Activated T-helper 1 cell treated with anti-CD3 and anti-CD28 coated beads, Interleukin-2, amount 50 U/mL, for 16 hours (primary cell): ENCODE measurements around the gene PPFIA1.

Experiments
- DNase-seq, 2 donors: peaks; one replicate each; pipeline ENCODE4 v3.0.0-alpha.2; 2020; ENCODE audit warnings: low read depth in 1 of 2, low spot score in 1 of 2

Gene PPFIA1

DNA sequence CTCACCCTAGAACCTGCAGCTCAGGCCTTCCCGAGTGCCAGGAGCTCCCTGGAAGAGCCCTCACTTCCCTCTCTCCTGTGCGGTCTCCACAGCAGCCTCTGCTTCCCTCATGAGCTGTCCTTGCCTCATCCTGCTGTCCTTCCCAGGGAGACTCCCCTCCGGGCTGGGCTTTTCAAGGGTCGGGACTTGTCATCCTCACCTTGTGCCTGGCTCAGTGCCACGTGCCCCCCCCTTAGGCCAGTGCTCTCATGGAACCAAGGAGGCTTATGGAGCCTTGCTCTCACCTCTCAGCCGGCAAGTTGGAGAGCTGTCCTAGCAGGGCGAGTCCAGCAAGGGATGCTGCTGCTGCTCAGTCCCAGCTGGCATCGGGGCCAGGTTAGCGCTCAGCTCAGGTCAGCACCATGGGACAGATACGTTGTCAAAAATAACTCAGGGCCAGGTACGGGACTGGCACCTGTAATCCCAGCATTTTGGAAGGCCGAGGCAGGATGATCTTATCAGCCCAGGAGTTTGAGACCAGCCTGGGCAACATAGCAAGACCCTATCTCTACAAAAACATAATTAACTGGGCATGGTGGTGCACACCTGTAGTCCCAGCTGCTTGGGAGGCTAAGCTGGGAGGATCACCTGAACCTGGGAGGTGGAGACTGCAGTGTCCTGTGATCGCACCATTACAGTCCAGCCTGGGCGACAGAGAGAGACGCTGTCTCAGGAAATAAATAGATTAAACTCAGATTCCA is 141.4 kb downstream of the PPFIA1 start:
- DNase-seq, result no peak

- no peak for DNase-seq
These were observed 142.7 kb downstream of the PPFIA1 start for GRCh38 chr11:70413151-70413550.

GRCh38 chr11:70414341-70415100 is 144.0 kb downstream of the PPFIA1 start:
- DNase-seq, result no peak

DNA sequence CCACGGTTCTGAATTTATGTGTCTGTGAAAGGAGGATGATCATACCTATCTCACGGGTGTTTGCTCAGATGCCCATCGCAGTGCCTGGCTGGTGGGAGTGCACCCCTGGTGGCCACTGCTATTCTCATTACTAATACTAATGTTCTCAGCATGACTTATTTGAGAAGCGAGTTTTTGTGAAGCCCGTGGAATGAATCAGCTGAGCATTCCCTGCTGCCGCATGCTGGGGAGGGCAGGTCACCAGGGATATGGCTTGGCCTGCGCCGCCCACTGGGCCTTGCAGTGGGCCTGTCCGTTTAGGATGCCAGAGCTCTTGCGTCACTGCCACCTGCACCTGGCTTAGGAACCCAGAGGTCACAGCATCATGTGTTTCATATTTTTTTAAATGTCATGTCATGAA is 144.7 kb downstream of the PPFIA1 start:
- no peak for DNase-seq

- no peak for DNase-seq
These were observed 145.3 kb downstream of the PPFIA1 start for GRCh38 chr11:70415642-70416395.

DNA sequence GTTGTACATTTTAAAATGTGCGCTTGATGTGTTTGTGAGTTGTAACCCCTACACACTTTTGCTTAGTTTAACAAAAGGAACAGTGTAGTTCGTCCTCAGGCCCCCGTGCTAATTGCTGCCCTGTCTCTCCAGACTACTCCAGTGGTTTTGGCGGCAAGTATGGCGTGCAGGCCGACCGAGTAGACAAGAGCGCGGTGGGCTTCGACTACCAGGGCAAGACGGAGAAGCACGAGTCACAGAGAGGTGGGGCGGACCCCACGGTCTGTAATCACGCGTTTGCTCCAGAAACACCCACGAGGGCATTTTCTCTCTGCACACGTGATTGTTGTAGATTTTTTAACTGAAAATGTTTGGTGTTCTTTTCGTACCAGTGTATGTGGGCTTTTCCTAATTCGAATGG is 146.4 kb downstream of the PPFIA1 start:
- no peak for DNase-seq

DNA sequence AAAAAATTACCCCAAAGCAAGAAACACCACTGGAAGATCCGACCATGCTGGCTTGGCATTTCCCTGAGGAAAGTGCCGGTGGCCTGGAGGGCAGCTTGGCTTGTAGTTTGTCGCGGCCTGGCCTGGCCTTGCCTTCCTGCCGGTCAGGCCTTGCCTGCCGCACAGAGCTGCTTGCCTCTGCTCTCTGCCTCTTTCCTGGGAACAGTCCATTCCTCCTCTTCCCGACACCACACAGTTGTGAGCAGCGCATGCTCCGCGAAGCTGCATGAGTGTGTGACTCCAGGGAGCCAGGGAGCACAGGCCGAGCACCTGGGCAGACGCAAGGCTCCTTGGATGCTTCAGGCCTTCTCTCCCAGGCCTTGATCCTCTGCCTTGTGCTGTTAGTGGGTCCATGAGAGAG is 147.6 kb downstream of the PPFIA1 start:
- DNase-seq, result no peak

GRCh38 chr11:70419307-70420007 is 149.0 kb downstream of the PPFIA1 start:
- no peak for DNase-seq

- no peak for DNase-seq
These were observed 149.5 kb downstream of the PPFIA1 start for GRCh38 chr11:70420008-70420464.

DNA sequence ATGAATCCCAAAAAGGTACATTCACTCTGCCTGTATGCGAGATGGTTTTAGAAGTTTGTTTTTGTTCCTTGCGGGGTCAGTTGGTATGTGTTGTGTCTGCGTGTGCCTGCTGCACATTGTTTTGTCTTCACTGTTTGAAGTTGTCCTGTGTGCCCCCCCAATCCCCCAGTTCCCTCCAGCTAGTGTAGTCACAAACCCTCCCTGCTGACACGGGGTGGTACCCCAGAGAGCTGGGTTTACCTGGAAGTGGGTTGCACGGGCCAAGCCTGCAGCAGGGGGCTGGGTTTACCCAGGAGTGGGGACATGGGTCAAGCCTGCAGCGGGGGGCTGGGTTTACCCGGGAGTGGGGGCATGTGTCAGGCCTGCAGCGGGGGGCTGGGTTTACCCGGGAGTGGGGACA is 150.0 kb downstream of the PPFIA1 start:
- no peak for DNase-seq

- DNase-seq, result no peak
These were observed 150.6 kb downstream of the PPFIA1 start for GRCh38 chr11:70421123-70421522.

GRCh38 chr11:70422692-70423522 is 152.4 kb downstream of the PPFIA1 start:
- no peak for DNase-seq

DNA sequence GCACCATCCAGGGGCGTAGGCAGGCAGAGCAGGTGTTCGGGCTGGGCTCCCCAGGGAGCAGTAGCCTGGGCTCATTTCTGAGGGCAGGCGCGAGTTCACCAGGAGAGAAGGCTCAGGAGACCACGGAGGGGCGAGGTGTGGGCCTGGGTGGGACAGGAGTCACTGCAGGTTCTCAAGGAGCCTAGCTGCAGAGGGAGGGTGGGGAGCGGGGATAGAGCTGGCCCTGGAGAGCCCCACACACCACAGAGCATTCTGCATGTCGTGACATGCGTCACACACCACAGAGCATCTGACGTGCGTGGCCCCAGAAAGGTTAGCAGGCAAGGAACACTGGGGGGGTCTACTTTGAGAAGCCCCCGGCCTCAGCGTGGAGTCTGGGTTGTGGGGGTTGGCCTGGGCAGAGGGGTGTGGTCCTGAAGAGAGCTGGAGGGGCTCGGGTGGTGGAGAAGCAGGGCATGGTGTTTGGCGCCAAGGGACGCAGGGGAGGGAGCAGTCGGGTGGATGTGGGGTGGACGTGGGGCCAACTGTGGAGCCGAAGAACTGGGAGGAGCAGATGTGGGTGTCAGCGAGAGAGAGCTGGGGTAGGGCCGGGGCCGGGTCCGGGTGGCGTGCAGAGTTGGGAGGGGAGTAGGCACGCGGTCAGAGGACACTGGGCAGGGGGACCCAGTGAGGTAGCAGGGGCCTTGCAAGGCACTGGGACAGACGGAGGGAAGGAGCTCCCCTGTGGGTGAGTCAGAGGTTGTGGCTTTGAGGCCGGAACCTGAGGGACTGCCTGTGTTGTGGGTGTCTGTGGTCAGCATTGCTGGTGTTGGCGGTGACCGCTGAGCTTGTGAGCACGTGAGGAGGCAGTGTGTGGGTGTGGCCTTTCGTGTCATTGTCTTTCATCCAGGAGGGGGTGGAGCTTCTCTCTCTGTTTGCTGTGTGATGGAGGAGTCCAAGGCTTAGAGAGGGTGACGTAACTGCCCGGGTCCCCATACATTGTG is 153.3 kb downstream of the PPFIA1 start:
- no peak for DNase-seq

GRCh38 chr11:70424765-70425344 is 154.4 kb downstream of the PPFIA1 start:
- DNase-seq, result no peak

GRCh38 chr11:70427436-70427835 is 156.9 kb downstream of the PPFIA1 start:
- DNase-seq, result no peak

DNA sequence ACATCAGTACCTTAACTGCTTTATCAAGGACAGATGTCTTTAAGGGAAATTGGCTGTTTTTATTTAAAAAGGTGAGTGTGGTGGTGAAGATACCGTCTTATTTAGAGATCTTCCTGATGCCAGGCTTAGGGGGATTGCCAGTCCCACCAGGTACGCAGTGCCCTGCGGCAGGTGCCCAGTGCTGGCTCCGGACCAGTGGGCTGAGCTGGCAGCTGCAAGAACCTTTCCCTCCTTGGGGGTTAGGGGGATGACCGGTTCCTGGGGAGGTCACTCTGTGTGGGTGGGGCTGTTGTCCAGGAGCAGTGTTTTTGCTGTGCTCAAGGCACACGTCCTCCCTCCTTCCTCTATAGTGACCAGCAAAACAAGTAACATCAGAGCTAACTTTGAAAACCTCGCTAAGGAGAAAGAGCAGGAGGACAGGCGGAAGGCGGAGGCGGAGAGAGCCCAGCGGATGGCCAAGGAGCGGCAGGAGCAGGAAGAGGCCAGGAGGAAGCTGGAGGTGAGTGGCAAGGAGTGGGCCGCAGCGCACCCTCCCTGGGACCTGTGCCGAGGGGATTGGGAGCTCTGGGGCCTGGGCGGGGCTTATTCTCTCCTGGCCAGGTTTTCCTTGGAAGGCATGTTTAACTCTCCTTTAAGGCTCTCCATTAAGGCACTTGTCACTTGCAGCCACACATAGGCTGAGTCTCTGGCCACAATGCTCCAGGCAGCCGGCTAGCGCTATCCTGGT is 158.4 kb downstream of the PPFIA1 start:
- no peak for DNase-seq

DNA sequence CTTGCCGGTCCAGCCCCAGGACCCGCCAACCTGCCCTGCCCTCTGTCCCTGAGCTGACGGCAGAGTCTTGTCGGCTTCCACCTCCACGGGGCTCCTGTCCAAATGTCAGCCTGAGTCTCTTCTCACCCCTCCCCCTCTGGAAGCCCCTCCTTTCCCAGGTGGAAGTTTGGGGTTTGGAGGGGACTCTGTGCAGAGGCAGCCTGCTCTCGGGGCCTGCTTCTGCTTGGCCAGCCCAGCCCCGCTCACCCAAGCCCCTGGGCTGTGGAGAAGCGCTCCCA is 158.9 kb downstream of the PPFIA1 start:
- no peak for DNase-seq

DNA sequence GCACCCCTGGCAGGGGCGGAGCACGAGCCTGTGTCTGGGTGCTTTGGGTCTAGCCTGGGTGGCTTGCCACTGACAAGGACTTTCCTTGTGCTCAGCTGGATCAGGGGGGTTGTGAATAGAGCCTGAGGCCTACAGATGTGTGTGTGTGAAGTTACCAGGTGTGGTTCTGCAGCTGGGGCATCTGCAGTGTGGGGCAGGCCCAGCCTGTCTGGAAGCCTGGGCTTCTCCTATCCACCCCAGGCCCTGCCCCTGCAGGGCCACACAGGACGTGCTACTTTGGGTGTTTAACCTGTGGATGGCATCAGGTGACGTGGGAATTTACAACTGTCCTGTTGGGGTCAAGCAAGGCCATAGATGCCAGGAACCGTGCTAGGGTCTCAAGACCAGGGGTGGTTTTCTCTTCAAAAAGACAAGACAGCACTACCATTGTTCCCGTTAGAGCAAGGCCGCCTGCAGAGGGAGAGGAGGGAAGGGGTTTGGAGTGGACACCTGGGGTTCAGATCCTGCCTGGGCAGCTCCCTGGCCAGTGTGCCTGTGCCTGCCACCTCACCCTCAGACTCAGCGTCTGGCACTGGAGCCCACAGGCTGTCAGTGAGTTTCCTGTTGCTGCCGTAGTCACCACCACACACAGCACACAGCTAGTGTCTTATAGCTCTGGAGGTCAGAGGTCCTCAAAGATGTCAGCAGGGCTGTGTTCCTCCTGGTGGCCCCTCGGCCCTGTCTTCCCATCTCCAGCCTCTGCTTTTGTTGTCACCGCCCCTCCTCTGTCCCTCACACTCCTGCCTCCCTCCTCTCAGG is 159.4 kb downstream of the PPFIA1 start:
- DNase-seq, result no peak
